Measurements from ENCODE around the gene OR51G2.

Gene OR51G2

DNA sequence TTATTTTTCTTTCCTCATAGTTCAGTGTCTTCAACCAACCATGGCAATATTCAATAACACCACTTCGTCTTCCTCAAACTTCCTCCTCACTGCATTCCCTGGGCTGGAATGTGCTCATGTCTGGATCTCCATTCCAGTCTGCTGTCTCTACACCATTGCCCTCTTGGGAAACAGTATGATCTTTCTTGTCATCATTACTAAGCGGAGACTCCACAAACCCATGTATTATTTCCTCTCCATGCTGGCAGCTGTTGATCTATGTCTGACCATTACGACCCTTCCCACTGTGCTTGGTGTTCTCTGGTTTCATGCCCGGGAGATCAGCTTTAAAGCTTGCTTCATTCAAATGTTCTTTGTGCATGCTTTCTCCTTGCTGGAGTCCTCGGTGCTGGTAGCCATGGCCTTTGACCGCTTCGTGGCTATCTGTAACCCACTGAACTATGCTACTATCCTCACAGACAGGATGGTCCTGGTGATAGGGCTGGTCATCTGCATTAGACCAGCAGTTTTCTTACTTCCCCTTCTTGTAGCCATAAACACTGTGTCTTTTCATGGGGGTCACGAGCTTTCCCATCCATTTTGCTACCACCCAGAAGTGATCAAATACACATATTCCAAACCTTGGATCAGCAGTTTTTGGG is 37.2 kb downstream of the OR51G2 start, which contains the start of gene OR51T1:
OR51T1 (plus strand) TSS at position 41 of the 641 bp plus-strand sequence; CDS start at position 41, 0 bp downstream.
- H3K27ac ChIP-seq = no peak within 1 kb of the TSS
- ChIA-PET CTCF (no interaction called here), POLR2A (ENCODE audit: low non-redundant PET) (no interaction called here)
- DNase-seq (ENCODE audit: low spot score) = no peak
- TF ChIP-seq, protein P1, sequence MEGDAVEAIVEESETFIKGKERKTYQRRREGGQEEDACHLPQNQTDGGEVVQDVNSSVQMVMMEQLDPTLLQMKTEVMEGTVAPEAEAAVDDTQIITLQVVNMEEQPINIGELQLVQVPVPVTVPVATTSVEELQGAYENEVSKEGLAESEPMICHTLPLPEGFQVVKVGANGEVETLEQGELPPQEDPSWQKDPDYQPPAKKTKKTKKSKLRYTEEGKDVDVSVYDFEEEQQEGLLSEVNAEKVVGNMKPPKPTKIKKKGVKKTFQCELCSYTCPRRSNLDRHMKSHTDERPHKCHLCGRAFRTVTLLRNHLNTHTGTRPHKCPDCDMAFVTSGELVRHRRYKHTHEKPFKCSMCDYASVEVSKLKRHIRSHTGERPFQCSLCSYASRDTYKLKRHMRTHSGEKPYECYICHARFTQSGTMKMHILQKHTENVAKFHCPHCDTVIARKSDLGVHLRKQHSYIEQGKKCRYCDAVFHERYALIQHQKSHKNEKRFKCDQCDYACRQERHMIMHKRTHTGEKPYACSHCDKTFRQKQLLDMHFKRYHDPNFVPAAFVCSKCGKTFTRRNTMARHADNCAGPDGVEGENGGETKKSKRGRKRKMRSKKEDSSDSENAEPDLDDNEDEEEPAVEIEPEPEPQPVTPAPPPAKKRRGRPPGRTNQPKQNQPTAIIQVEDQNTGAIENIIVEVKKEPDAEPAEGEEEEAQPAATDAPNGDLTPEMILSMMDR (conservative IDR thresholded peaks at IDR 0.05; ENCODE audit: low read depth) = no peak

DNA sequence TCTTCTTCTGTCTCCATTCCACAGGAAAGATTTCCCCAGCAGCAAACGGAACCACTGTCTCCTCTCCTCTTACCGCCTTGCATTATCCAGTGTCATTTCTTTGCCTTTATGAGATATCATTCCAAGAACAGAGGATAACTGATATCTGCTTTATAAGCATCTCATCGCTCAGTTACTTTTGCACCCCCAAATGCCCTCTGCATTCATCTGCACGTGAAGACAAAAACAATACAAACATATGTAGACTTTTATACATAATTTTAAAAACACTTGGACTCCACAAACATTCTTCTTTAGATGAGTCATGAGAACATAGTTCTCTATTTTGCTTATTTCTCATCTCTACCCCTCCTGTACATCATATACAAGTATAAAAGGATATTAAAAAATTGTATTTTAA is 38.0 kb downstream of the OR51G2 start:
- ChIA-PET POLR2A (ENCODE audit: low non-redundant PET) (no interaction called here), CTCF (no interaction called here)
- H3K27ac ChIP-seq = no peak overlapping the region
- TF ChIP-seq, protein P1 (conservative IDR thresholded peaks at IDR 0.05; ENCODE audit: low read depth) = no peak
- DNase-seq (ENCODE audit: low spot score) = no peak

DNA sequence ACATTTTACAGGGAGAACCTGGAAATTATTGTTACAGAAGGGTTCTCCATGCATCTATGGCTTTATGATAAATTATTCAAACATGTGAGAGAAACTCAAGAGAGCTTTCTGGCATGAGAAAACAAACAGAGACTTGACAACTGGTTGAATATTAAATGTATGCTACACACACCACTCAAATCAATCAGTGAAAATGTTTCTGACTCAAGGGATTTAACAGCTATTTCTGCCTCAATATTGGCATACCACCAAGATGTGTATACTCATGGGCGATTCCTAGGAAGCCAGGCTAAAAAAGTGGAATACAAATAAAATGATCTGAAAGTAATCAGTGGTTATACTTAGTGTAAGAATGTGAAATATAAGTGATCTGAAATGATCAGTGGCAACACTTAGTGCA is 53.3 kb downstream of the OR51G2 start:
- no peak for DNase-seq (ENCODE audit: low spot score)
- H3K27ac ChIP-seq = no peak overlapping the region
- ChIA-PET CTCF (no interaction called here), POLR2A (ENCODE audit: low non-redundant PET) (no interaction called here)
- TF ChIP-seq, protein P1 (conservative IDR thresholded peaks at IDR 0.05; ENCODE audit: low read depth) = no peak

DNA sequence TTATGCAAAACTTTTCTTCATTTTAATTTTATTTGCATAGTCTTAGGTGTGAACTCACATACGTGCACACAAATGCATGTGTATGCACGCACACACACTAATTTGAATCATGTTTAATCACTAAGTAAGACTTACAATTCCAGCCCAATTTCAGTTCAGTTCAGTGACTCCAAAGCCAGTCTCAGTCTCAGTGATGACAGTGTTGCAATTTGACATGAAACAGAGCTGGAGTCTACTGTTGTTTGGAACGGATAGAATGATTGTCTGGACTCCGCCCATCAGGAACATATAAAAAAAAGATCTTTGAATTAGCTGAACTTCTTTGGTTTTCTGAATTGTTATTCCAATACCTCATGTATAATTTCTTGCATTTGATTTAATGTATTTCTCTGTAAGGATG is 55.3 kb downstream of the OR51G2 start:
- H3K27ac ChIP-seq = no peak overlapping the region
- TF ChIP-seq, protein P1 (conservative IDR thresholded peaks at IDR 0.05; ENCODE audit: low read depth) = no peak
- DNase-seq (ENCODE audit: low spot score) = no peak
- POLR2A ChIA-PET (ENCODE audit: low non-redundant PET) = no interaction called here
- CTCF ChIA-PET = no interaction called here
